Activated CD8-positive, alpha-beta T cell treated with anti-CD3 and anti-CD28 coated beads for 36 hours (primary cell): ENCODE measurements around the gene UQCC5. TPM values are rescaled to one million over a fixed set of nuclear protein-coding genes. Genes with fewer than 3 reads are reported as not detected.
"Not testable (repeated sequence)": the region's sequence is repeated elsewhere in the genome, so short reads cannot be mapped to it uniquely, and the experiment has no call there.

Experiments used
- ATAC-seq: fragments of 200-7000 bp; cut with Tn5 transposase; one replicate; pipeline ENCODE4 v1.10.0; 2021; ENCODE audit warnings: mild to moderate bottlenecking, moderate library complexity
- CTCF ChIA-PET: fragments of 350-600 bp; sonication (Branson Sonifier 250); formaldehyde crosslinking; loops from one replicate; lab custom pipeline; 2021; ENCODE audit warnings: antibody characterized with exemption; lab: Charles Lee
- POLR2A ChIA-PET: fragments of 350-600 bp; sonication (Branson Sonifier 250); formaldehyde crosslinking; loops from one replicate; lab custom pipeline; 2021; ENCODE audit warnings: antibody characterized with exemption; lab: Charles Lee
- DNase-seq: peaks from one replicate; pipeline ENCODE4 v3.0.0-alpha.2; 2020
- H3K27ac Mint-ChIP-seq: one replicate; pipeline ENCODE4 v1.8.0; 2021; ENCODE audit warnings: mild to moderate bottlenecking, mixed read lengths
- H3K27me3 Mint-ChIP-seq: one replicate; pipeline ENCODE4 v1.8.0; 2021; ENCODE audit warnings: mixed read lengths
- H3K36me3 Mint-ChIP-seq: one replicate; pipeline ENCODE4 v1.8.0; 2021; ENCODE audit warnings: low read depth, mixed read lengths
- H3K4me1 Mint-ChIP-seq: one replicate; pipeline ENCODE4 v1.8.0; 2021; ENCODE audit warnings: low read depth, mixed read lengths
- H3K4me3 Mint-ChIP-seq: one replicate; pipeline ENCODE4 v1.8.0; 2021; ENCODE audit warnings: mild to moderate bottlenecking, moderate library complexity, mixed read lengths
- H3K9me3 Mint-ChIP-seq: one replicate; pipeline ENCODE4 v1.8.0; 2021; ENCODE audit warnings: mixed read lengths
- CTCF ChIP-seq: fragments of 200-600 bp; IDR thresholded peaks from one replicate; pipeline ENCODE4 v1.8.0; 2022; ENCODE audit warnings: antibody characterized with exemption, mild to moderate bottlenecking
- intact Hi-C: fragments of 100-400 bp; cut with micrococcal nuclease; formaldehyde crosslinking; loops from one replicate; pipeline ENCODE4 v1.10.0; 2022
- total RNA-seq, 2 experiments: library from RNA; stranded (reverse); gene quantifications; one replicate each; pipeline ENCODE4 v1.2.3, GENCODE V29; 2021

UQCC5 gene
- total RNA-seq, 2 experiments from 2014 or later = 14.0 to 20.5 TPM

DNA sequence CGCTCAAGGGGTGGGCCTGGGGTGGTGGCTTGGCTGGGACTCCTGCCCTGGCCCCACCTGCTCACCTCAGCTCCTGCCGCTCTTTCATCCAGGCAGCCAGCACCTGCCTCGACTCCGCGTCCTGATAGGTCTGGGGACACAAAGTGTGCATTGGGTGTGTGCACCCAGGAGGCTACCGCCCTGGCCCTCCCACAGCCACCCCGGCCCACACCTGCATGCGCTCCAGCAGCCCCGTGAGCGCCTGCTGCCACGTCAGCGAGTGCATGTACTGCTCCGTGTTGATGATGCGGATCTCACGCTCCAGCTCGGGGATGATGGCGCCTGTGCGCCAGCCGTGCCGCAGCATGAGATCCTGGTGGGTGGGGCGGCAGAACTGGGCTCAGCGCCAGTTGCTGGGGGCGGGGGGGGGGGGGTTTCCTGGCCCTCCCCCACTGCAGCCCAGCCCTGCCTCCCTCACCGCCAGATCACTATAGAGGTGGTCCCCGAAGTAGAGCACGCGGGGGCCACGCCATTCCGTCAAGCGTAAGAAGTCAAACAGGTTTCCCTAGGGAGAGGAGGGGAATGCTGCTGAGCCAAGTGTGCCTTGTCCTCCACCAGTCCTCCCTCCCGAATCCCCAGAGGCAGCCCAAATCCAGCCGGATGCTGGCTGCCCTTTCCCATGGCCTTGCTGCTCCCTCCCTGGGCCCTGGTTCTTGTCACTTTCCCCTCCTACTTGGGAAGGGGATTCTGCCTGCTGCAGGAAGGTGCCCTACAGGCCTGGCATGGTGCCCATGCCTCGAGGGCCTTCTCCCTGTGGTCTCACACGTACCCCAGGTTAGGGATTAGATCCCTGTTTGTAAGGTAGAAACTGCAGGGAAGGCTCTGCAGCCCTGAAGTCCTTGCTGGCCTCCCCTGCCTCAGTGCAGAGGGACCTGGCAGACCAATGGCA lies 11.4 kb upstream of the UQCC5 start:
- ChIA-PET CTCF (no interaction called here), POLR2A (no interaction called here)

GRCh38 chr3:52525680-52526561 lies 10.5 kb upstream of the UQCC5 start:
- POLR2A ChIA-PET = interaction anchor here (0.7 to 0.8 kb wide), 2 partner anchors 43 to 69 kb away, joined by 3 to 4 read pairs; no protein-coding TSS in a partner anchor
- intact Hi-C loops = no loop called here
- Mint-ChIP-seq H3K27me3 (no peaks in the 10 kb centered on the region), H3K4me1 (no peaks in the 10 kb centered on the region), H3K9me3 (no peaks in the 10 kb centered on the region), H3K36me3 (peaks cover 9% of the 10 kb centered on the region), H3K4me3 (no peak overlapping the region), H3K27ac (no peak overlapping the region)
- CTCF ChIA-PET = interaction anchor here (1.2 kb wide), 1 partner anchor 187 kb away, joined by 4 read pairs; no protein-coding TSS in a partner anchor
- no peak for ATAC-seq
- DNase-seq = no peak
- no peak for TF ChIP-seq CTCF

More for the DNA sequence above, 11.4 kb upstream of the UQCC5 start:
- Mint-ChIP-seq H3K27ac (no peak overlapping the region), H3K27me3 (no peaks in the 10 kb centered on the region), H3K9me3 (no peaks in the 10 kb centered on the region), H3K4me3 (no peak overlapping the region), H3K36me3 (peaks cover 9% of the 10 kb centered on the region), H3K4me1 (no peaks in the 10 kb centered on the region)
- ATAC-seq (no peak), DNase-seq (no peak)
- intact Hi-C loops = no loop called here
- no peak for TF ChIP-seq CTCF

GRCh38 chr3:52526671-52527038 lies 9.8 kb upstream of the UQCC5 start:
- POLR2A ChIA-PET = interaction anchor here (0.8 kb wide), 1 partner anchor 70 kb away, joined by 4 read pairs; no protein-coding TSS in a partner anchor
- intact Hi-C loops, H3K4me1 Mint-ChIP-seq: not testable (repeated sequence)

GRCh38 chr3:52527039-52527731 lies 9.2 kb upstream of the UQCC5 start:
- intact Hi-C loops = no loop called here
- no peak overlapping the region for H3K4me3 Mint-ChIP-seq
- H3K27ac Mint-ChIP-seq = no peak overlapping the region
- POLR2A ChIA-PET = interaction anchor here (0.6 to 0.8 kb wide), 2 partner anchors 71 to 95 kb away, joined by 3 to 4 read pairs; no protein-coding TSS in a partner anchor
- no peaks in the 10 kb centered on the region for H3K27me3 Mint-ChIP-seq
- H3K36me3 Mint-ChIP-seq = peaks cover 9% of the 10 kb centered on the region
- H3K9me3 Mint-ChIP-seq = no peaks in the 10 kb centered on the region
- no peaks in the 10 kb centered on the region for H3K4me1 Mint-ChIP-seq
- ATAC-seq (no peak), DNase-seq (no peak)
- TF ChIP-seq CTCF = no peak
- CTCF ChIA-PET = interaction anchor here (1.2 kb wide), 1 partner anchor 188 kb away, joined by 4 read pairs; no protein-coding TSS in a partner anchor

More at GRCh38 chr3:52526671-52527038, 9.8 kb upstream of the UQCC5 start:
- ATAC-seq, DNase-seq, H3K27ac Mint-ChIP-seq, H3K9me3 Mint-ChIP-seq, H3K36me3 Mint-ChIP-seq, H3K27me3 Mint-ChIP-seq, H3K4me3 Mint-ChIP-seq: not testable (repeated sequence)
- CTCF ChIA-PET = interaction anchor here (1.2 kb wide), 1 partner anchor 187 kb away, joined by 4 read pairs; no protein-coding TSS in a partner anchor
